H1 (cell line): ENCODE measurements around the gene SPTBN4.
"Not testable (repeated sequence)": the region's sequence is repeated elsewhere in the genome, so short reads cannot be mapped to it uniquely, and the experiment has no call there.

ENCODE experiments used
- BRCA1 ChIP-seq: IDR thresholded peaks from 2 replicates; pipeline ENCODE4 v1.6.1; 2012; ENCODE audit warnings: low read depth, low read length, improper control_type of control experiment
- EZH2 ChIP-seq: fragments of 200-600 bp; sonication (generic); IDR thresholded peaks from 2 replicates; pipeline ENCODE4 v1.7.1; 2012; ENCODE audit warnings: low read depth, mild to moderate bottlenecking, moderate library complexity, low read length, inconsistent platforms; ENCODE audit not compliant: severe bottlenecking
- GABPA ChIP-seq: IDR thresholded peaks from 2 replicates; pipeline ENCODE4 v1.6.1; 2011; ENCODE audit warnings: mild to moderate bottlenecking, low read length, moderate library complexity, borderline replicate concordance; ENCODE audit not compliant: insufficient read depth
- POLR2A ChIP-seq, 2 experiments: IDR thresholded peaks; 1 replicate in 1 of 2; 2 replicates in 1 of 2; pipeline ENCODE4 v1.6.1; 2011; ENCODE audit warnings: low read depth in 2 of 2, low read length in 2 of 2, mild to moderate bottlenecking in 2 of 2; ENCODE audit errors: control extremely low read depth in 1 of 2
- RBBP5 ChIP-seq: IDR thresholded peaks from 2 replicates; pipeline ENCODE4 v1.7.1; 2012; ENCODE audit warnings: low read depth, mild to moderate bottlenecking, inconsistent platforms, low read length, moderate library complexity, borderline replicate concordance
- TF ChIP-seq, protein P1 (sequence below), 3 experiments: IDR thresholded peaks; 1 replicate in 2 of 3; 2 replicates in 1 of 3; pipeline versions ENCODE4 v1.5.1 to v1.6.1; 2011; ENCODE audit warnings: low read length in 3 of 3, mild to moderate bottlenecking in 3 of 3, inconsistent platforms in 2 of 3, low read depth in 1 of 3, moderate library complexity in 1 of 3; ENCODE audit not compliant: insufficient read depth in 1 of 3; ENCODE audit errors: control extremely low read depth in 1 of 3
- TF ChIP-seq, protein P2 (sequence below): IDR thresholded peaks from 2 replicates; pipeline ENCODE4 v1.6.1; 2011; ENCODE audit warnings: low read depth, mild to moderate bottlenecking, low read length; ENCODE audit not compliant: insufficient read depth

DNA sequence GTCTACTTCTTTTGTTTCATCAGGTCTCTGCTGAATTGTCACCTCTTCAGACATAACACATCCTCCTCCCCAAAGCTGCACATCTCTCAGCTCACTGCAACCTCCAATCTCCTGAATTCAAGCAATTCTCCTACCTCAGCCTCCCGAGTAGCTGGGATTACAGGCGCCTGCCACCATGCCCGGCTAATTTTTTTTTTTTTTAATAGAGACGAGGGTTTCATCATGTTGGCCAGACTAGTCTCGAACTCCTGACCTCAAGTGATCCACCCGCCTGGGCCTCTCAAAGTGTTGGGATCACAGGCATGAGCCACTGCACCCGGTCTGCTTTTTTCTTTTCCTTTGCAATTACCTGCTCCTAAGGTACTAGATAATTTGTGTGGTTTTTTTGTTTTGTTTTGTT lies 34.0 kb upstream of the SPTBN4 start:
- TF ChIP-seq, protein P1, sequence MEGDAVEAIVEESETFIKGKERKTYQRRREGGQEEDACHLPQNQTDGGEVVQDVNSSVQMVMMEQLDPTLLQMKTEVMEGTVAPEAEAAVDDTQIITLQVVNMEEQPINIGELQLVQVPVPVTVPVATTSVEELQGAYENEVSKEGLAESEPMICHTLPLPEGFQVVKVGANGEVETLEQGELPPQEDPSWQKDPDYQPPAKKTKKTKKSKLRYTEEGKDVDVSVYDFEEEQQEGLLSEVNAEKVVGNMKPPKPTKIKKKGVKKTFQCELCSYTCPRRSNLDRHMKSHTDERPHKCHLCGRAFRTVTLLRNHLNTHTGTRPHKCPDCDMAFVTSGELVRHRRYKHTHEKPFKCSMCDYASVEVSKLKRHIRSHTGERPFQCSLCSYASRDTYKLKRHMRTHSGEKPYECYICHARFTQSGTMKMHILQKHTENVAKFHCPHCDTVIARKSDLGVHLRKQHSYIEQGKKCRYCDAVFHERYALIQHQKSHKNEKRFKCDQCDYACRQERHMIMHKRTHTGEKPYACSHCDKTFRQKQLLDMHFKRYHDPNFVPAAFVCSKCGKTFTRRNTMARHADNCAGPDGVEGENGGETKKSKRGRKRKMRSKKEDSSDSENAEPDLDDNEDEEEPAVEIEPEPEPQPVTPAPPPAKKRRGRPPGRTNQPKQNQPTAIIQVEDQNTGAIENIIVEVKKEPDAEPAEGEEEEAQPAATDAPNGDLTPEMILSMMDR (IDR thresholded peaks at IDR 0.05; ENCODE audit: control extremely low read depth in 1 of 3, insufficient read depth in 1 of 3, low read depth in 1 of 3, low read length in 3 of 3) = not testable (repeated sequence)
- TF ChIP-seq POLR2A (IDR thresholded peaks at IDR 0.05; ENCODE audit: control extremely low read depth in 1 of 2, low read depth in 2 of 2, low read length in 2 of 2); BRCA1; GABPA; RBBP5; EZH2: not testable (repeated sequence)
- TF ChIP-seq, protein P2, sequence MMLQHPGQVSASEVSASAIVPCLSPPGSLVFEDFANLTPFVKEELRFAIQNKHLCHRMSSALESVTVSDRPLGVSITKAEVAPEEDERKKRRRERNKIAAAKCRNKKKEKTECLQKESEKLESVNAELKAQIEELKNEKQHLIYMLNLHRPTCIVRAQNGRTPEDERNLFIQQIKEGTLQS = not testable (repeated sequence)
